T-helper 1 cell treated with Interleukin-12 subunit alpha and Interleukin-12 subunit beta and Interleukin-4 antibody, amounts not matched to agents 30 ng/mL and 1 ng/mL, for 36 hours (primary cell): ENCODE data around the gene GYPB. TPM values are rescaled to one million over a fixed set of nuclear protein-coding genes. Genes with fewer than 3 reads are reported as not detected.
"Not testable (repeated sequence)": the region's sequence is repeated elsewhere in the genome, so short reads cannot be mapped to it uniquely, and the experiment has no call there.

Experiments used
- intact Hi-C: fragments of 100-400 bp; cut with micrococcal nuclease; formaldehyde crosslinking; loops from one replicate; pipeline ENCODE4 v1.15.1; 2024
- total RNA-seq: library from RNA; stranded (reverse); gene quantifications from 2 replicates; pipeline ENCODE4 v1.2.3, GENCODE V29; 2022

The GYPB gene
- not detected in 2 replicates for total RNA-seq

GRCh38 chr4:144019277-144019676 lies at the start of gene GYPB:
TSS of gene GYPB (minus strand) at chr4:144019380. CDS start at chr4:144019287, 93 bp downstream.
- intact Hi-C loops: not testable (repeated sequence)

DNA sequence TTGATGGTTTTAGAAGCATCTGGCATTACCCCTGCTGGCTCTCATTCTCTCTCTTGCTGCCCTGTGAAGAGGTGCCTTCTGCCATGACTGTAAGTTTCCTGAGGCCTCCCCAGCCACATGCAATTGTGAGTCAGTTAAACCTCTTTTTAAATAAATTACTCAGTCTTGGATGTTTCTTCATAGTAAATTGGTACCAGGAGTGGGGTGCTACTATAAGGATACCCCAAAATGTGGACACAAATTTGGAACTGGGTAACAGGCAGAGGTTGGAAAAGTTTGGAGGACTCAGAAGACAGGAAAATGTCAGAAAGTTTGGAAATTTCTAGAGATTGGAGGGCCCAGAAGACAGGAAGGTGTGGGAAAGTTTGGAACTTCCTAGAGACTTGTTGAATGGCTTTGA lies 42.4 kb upstream of the GYPB start:
- intact Hi-C loops: not testable (repeated sequence)

- intact Hi-C loops: not testable (repeated sequence)
Measured at GRCh38 chr4:144060234-144060859, 41.2 kb upstream of the GYPB start.

DNA sequence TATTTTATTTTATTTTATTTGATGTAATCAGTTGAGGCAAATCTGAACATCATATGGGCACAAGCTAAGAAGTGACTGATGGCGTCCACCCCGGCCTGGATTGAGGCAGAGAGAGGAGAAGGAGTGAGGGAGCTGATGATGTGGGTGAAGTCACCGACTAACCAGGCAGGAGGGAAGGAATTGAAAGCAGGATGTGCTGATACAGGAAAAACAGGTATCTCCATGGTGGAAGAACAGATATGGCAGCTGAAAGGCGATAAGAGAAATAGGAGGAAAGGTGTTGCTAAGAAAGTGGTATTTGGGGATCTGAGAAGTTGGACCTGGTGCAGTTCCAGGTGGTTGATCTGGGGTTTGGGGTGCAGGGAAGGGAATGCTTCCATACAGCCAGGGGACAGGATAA lies 37.6 kb upstream of the GYPB start:
- intact Hi-C loops: no loop called here

- intact Hi-C loops: not testable (repeated sequence)
Measured at GRCh38 chr4:144055336-144055735, 36.2 kb upstream of the GYPB start.

GRCh38 chr4:144051494-144051893 lies 32.3 kb upstream of the GYPB start:
- intact Hi-C loops: not testable (repeated sequence)

DNA sequence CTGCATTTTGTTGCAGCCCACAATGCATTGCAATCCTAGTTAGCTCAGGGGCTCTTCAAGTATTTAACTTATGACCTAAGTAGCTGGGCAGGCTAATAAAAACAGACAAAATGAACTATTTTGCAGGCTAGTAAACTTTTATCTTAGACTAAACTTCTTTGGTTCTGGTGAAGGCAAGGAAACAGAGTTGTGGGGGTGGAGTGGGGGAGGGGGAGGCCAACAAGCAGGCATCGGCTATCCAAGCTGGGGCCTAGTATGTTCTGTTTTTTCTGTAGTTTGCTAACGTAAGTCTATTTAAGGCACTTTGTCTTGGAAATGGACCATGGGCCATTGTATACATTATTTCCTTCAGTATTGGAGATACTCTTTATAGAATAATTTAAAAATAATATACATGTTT lies 31.5 kb upstream of the GYPB start:
- intact Hi-C loops: not testable (repeated sequence)

DNA sequence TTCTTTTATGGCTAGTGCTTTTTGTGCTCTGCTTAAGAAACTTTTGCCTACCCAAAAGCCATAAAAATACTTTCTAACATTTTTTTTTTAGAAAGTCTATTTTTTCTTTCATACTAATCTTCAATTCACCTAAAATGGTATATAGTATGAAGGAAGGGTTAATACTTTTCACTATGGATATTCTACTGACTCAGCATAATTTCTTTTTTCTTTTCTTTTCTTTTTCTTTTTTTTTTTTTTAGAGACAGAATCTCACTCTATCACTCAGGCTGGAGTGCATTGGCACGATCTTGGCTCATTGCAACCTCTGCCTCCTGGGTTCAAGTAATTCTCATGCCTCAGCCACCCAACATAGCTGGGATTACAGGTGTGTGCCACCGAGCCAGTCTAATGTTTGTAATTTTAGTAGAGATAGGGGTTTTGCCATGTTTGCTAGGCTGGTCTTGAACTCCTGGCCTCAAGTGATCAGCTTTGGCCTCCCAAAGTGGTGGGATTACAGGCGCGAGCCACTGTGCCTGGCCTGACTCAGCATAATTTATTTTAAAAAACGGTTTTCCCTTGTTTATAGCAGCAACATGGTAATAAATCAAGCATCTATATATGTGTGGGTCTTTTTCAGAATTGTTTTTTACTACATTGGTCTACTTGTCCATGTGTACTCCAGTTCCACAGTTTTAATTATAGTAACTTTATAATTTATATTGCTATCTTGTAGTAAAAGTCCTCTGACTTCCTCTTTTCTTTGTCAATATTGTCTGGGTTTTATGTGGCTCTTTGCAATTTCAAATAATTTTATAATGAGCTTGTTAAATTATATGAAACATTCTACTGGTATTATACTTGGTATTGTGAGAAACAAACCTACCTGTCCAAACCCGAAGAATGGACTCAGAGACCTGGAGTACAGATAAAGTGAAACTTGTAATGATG lies 30.6 kb upstream of the GYPB start:
- intact Hi-C loops: not testable (repeated sequence)

DNA sequence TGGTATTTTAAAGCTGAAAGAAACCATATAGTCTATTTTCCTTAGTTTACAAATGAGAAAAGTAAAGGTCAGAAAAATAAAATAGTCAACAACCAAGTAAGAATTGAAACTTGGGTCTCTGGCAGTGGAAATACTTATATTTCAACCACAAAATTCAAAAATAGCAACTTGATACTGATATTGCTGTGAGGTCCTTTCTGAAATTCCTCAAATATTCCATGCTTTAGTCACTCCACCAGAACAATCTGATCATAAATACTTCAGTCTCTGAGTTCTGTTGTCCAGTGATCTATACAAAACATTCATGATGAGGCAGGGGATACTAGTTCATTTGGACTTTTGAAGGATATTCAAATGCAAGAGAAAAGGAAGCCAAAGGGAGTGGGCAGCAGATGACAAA lies 25.8 kb upstream of the GYPB start:
- intact Hi-C loops: not testable (repeated sequence)

DNA sequence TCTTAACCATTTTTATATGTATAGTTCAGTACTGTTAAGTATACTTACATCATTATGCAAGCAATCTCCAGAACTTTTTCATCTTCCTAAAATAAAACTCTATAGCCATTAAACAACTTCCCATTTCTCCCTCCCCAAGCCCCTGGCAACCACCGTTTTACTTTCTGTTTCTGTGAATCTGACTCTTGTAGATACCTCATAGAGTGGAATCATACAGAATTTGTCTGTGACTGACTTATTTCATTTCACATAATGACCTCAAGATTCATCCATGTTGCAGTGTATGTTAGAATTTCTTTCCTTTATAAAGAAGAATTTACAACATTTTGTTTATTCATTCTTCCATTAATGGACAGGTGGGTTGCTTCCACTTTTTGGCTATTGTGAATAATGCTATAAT lies 13.4 kb upstream of the GYPB start:
- intact Hi-C loops: not testable (repeated sequence)

- intact Hi-C loops: not testable (repeated sequence)
Measured at GRCh38 chr4:144031875-144032274, 12.7 kb upstream of the GYPB start.

DNA sequence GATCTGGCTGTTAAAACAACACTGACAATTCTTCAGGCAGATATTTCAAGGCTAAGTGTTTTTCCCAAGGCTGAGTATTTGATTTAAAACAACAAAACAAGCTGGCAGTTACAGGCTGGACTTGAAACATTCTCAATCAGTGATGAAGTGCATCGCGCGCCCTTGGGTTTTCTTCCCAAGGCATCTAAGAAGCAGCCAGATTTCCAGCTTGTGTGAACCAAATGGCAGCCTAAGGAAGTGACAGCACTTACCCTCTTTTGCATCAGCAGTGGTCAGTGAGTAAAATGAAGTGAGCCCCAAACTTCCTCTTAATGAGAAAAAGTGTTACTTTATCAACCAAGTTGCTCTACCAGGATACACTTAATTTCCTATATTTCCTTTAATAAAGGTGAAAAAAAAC lies 12.2 kb upstream of the GYPB start:
- intact Hi-C loops: not testable (repeated sequence)

DNA sequence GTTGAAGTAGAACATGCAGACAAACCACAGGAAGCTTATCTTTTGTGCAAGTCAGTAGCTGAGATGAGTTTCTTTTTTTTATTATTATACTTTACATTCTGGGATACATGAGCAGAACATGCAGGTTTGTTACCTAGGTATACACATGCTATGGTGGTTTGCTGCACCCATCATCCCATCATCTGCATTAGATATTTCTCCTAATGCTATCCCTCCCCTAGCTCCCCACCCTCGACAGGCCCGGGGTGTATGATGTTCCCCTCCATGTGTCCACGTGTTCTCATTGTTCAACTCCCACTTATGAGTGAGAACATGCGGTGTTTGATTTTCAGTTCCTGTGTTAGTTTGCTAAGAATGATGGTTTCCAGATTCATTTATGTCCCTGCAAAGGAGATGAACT lies 11.5 kb upstream of the GYPB start:
- intact Hi-C loops: not testable (repeated sequence)

- intact Hi-C loops: not testable (repeated sequence)
Measured at GRCh38 chr4:144026682-144027081, 7.5 kb upstream of the GYPB start.

GRCh38 chr4:144024399-144025053 lies 5.3 kb upstream of the GYPB start:
- intact Hi-C loops: not testable (repeated sequence)

DNA sequence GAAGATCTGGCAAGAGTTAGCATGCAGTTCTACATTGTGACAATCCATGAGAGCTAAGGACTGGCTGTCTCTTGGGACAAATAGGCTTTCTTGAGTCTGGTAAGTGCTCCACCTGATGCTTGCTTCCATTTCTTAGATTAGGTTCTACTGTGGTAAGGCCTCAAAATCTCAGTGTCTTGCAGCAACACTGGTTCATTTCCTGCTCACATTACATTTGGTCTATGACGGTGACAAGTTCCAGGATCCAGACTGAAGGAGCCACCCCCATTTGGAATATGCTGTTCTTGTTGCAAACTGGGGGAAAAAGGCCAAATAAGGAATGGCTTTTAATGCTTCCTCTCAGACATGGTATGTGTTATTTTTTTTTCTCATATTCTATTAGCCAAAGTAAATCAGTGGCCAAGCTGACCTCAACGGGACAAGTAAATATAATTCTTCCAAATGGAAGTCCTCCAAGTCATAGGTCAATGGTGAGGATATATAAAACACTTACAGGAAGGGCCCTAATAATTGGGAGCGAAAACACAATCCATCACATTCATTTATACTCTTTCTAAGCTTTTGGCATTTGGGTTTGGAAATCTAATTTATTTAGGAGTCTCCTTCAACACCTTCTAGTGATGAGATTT lies 3.7 kb upstream of the GYPB start:
- intact Hi-C loops: not testable (repeated sequence)

GRCh38 chr4:144021336-144021990 lies 2.3 kb upstream of the GYPB start:
- intact Hi-C loops: loop anchor here (1.0 kb wide), 1 partner anchor 247 kb away; no protein-coding TSS in a partner anchor

- intact Hi-C loops: not testable (repeated sequence)
Measured at GRCh38 chr4:144018223-144019000, 768 bp downstream of the GYPB start.

GRCh38 chr4:144017271-144017670 lies 1.9 kb downstream of the GYPB start:
- intact Hi-C loops: not testable (repeated sequence)

GRCh38 chr4:144016057-144016605 lies 3.0 kb downstream of the GYPB start:
- intact Hi-C loops: not testable (repeated sequence)
